SHP77 (cell line): Measurements from ENCODE around the gene DOK3.
"Not testable (repeated sequence)": the region's sequence is repeated elsewhere in the genome, so short reads cannot be mapped to it uniquely, and the experiment has no call there.

Experiments
- DNase-seq, 2 experiments: peaks; one replicate each; lab custom pipeline; 2025; lab: John Stamatoyannopoulos, UW

DOK3 gene

DNA sequence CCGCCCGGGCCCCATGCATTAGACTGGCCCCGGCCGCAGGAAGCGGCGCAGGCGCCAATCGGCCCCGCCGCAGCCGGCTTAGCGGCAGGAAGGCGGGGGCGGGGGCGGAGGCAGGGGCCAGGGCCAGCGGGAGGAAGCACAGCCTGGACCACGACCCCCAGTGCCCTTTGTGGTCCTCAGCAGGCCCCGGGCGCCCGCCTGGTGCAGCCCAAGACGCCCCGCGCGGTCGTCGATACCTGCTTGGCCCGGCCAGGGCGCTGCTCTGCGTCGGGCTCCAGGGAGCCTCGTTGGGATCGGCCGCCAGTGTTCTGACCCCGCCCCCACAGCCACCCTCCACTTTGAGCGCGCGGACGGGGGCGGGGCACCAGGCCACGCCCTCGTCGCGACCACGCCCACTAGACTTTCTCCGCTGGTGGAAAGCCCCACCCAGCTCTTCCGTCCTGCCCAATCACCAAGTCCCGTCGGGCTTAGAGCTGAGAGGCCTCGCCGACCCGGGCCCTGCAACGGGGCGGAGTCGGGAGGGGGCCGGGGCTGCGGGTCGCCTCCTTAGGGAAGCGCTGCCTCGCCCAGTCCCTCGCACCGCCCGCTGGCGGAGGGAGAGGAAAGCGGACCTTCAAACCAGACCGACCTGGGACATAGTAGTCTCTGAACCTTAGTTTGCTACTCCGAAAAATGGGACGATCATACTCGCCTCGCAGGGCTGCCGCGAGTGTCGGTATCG is 12.2 kb downstream of the DOK3 start, which contains the start of gene PDLIM7:
PDLIM7 (minus strand) TSS at position 313 of the 721 bp plus-strand sequence. CDS start 1,092 bp downstream, outside the sequence.
- DNase-seq, result peak; percentile 88 to 91

DNA sequence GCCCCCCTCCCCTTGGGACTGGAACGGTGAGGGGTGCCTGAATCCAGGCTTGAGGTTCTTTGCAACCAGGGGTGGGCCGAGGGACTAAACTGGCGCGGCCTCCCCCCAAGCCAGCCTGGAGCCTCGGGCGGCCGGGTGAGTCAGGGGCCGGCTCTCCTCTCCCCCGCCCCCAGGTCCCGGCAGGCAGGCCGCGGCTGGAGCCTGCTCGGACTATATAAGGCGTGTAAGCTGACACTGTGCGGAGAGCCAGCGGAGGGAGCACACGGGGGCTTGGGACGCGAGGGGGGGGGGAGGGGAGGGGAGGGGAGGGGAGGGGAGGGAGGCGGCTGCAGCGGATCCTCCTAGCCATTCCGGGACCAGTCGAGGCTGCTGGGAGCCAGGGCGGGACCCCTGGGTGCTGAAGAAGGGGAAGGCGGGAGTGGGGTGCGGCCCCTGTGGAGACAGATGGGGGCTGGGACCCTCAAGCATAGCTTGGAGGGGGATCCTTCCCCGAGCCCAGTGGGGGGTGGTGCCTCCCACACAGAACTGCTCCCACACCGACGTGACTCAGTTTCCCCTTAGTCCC is 12.8 kb downstream of the DOK3 start:
- DNase-seq, result peak; percentile 22 to 67

DNA sequence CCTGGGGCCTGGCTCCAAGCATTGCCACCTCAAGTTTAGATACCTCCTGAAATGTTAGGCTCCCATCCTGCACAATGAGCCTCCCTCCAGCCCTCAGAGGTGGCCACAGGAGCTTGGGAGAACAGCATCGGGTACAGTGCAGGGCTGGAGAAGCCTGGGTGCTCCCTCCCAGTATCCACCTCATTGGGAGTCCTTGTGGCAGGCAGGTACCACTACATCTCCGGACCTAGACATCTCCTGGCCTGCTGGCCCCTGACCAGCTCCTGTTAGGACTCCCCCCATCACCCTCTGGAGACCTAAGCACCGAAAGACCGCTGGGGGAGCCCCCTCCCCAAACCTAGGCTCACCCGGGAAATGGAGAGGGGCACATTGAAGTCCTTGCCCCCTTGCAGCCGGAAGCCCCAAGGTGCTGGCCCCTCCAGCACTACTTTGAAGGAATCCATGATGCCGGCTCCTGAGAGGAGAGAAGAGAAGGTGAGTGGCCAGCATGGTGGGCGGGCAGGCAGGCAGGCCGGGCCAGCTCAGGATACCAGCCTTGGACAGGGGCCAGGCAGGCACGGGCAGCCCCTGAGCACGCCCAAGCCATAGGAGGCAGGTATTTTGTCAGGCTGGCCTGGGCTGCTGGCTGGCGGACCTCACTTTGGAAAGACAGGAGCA is 13.4 kb downstream of the DOK3 start:
- peak in 1 of 2 experiments; percentile 26 for DNase-seq

DNA sequence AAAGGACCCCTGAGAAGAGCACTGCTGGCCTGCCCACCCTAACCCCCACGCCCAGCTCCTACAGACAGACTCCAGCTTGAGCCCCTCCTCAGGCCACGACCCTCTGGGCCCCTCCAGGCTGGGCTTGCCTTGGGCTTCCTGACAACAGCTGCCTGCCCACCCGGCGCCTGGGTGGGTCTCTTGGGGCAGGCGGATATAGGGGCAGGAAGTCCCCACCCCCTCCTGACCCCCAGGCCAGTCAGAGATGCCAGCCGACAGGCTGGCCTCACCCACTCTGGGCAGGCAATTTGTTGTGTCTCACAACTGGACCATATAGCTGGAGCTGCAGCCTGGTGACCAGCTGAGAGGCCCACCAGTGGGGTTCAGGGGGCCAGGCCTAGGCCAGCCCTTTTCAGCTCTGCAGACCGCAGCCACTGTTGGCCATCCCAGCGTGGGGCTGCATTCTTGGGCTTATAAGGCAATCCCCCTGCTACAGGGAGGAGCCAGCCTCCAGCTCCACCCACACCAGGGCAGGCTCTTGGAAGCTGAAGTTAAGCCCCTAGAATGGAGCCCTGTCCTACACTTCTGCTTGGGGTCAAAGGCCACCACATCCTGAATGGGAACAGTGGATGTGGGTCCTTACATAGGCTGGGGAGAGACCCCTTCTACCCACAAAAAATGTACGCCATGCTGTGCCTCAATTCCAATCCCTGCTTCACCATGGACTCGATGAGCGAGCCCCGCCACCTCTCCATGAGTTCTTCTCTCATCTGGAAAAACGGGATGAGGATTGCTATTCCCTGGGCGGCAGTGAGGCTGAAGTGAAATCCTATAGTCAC is 14.2 kb downstream of the DOK3 start:
- DNase-seq, result no peak

DNA sequence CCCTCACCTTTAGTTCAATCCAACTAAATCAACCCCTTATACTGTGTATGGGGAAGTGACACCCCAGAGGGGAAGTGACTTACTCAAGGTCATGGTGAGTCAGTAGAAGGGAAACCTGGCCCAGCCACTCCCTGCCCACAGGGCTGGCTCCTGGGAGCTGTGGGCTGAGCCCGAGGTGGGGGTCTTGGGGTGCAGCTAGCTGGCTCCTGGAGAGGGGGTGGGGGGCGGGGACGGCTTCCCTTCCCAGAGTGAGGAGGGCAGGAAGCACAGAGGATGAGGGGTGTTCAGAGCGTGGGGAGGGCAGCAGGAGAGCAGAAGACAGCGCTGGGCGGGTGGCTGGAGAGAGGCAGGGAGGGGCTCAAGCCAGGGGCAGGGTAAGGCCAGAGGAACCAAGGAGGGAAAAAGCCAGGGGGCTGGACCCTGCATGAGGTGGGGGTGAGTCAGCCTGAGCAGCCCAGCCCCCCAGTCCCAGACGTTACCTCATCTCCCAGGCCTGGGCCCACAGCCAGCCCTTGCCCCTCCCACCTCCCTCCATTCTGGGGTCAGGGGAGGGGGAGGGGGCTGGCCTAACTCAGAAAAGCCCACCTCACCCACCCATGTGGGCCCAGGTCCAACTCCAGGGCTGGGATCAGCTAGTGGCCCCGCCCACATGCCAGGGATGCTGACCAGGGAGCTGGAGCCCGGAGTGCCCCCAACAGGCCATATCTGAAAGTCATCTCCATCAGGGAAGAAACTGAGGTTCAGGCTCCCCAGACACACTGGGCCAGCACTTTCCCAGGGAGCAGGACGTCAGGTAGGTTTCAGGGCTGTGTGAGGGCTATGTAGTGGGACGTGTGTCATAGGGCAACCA is 15.1 kb downstream of the DOK3 start:
- no peak for DNase-seq

DNA sequence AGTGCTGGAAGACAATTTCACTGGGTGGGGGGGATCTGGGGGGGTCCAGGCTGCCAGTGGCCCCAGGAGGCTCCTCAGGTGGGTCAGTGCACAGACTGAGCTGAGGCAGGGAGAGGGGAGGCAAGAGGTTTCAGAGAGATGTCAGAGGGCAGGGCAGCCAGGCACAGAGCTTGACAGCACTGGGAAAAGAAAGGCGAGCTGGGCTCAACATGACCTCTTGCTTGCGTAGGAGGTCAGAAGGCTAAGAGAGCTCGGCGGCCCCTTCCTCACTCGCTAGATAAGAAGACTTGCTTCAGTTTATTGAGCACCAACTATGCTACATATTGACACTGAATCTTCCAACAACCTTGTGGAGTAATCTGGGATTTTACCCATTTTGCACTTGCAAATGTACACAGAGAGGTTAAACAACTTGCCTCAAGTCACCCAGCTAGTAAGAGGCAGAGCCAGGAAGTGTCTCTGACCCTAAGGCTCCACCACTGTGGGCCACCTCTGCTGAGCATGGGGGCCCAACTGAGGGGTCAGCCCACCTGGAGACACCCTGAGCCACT is 15.8 kb downstream of the DOK3 start:
- no peak for DNase-seq

DNA sequence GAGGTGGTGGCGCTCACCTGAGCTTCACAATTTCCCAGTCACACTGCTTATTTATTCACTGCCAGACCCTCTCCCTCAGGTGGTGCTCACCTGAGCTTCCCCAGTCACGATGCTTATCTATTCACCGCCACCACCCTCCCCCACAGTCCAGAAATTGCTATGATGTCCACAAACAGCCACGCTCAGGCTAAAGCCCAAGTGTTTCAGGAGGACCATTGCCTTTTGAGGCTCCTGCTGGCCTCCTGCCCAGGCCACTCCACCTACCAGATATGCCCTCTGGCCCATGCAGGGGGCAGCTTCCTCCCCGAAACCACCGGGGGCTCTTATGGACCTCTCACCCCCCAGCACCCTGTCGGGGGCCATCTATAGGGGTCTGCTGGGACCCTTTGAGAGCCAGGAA is 16.8 kb downstream of the DOK3 start:
- DNase-seq, result no peak

DNA sequence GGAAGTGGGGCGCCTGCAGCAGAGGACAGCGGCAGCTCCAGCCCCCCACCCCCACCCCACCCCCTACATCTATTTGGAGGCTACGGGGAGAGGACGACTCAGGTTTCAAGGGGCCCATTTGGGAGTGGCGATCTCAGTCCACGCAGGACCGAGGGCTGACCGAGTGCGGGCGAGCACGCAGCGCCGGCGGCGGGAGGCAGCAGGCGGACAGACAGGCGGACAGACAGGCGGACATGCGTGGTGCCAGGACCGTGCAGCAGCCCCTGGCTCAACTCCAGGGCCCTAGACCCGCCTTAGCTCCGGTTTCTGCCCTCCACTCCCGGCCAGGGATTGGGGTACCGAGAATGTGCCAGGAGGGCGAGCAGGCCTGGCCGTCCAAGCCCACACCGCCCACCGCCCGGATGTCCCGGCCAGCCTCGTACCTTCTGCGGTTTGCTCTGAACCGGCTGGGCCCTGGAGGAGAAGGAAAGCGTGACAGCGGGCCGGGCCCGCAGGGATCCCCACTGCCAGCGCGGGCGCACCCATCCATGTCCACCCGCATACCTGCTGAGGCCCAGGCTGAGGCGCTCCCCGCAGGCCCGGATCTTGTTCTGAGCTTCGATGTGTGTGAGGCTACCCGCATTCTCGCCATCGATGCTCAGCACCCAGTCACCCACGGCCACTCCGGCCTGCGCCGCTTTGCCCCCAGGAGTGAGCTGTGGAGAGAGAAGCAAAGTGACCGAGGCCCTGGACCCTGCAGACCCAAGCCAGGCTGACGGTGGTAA is 17.5 kb downstream of the DOK3 start:
- DNase-seq, result no peak

DNA sequence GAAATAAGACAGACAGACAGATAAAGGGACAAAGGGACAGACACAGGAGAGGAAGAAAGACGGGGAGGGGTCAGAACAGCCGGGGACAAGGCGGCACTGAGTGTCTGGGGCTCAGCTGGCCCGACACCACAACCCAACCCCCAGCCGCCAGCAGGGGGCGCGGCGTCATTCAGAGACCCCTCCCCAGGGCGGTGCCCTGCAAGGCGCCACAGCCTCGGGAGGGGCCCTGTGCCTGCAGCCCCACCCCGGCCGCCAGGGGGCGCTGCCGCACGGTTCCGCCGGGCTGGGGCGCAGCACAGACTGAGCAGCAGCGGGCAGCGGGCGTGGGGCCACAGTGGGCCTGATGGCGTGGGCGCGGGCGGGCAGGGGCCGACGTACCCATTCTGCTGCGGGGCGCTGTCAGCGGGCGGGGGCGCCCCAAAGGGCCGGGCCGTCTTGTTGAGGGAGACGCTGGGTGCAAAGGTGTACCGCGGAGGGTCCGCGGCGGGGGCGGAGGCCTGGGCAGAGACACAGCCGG is 18.1 kb downstream of the DOK3 start:
- peak; percentile 74 to 78 for DNase-seq

DNA sequence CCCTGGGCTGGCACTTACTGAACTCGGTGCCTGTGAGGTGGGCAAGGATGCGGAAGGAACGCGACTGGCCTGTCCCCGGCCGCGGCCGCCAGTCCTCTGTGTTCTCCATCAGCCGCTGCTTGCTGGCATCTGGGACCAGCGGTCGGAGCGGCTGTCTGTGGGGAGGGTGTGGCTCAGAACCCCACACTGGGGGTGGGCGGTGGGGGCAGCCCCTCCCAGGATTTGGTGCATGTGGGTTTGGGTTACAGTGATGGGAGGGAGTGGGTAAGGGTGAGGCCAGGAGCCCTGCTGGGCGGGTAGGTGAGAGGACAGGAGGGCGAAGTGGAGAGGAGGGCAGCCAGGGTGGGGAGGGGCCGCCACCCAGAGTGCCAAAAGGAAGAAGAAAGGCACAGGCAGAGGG is 18.6 kb downstream of the DOK3 start:
- DNase-seq, result no peak

DNA sequence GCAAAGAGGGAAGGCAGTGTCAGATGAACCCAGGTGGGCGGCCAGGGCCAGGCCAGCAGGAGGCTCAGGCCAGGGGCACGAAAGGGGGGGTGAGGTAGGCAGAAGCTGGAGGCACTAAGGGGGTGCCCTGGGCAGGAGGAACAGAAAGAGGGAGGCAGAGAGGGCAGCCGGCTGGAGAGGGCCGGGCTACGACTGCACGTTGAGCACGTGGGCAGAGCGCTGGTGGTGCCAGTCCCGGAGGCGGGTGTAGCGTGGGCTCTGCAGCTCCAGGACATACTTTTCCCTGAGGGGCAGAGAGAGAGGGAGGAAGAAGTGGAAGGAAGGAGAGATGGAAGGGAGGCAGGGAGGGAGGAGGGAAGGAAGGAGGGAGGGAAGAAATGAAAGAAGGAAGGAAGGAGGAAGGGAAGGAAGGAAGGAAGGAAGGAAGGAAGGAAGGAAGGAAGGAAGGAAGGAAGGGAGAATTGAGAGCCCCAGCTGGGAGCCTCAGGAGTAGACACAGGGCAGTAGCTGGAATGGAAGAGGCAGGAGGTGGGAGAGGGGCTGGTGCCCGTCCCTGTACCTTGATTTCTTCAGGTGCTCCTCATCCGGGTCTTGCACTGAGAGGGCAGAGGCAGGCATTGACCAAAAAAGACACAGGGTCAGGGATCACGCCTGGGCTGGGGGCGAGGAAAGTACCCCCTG is 19.2 kb downstream of the DOK3 start:
- no peak for DNase-seq

DNA sequence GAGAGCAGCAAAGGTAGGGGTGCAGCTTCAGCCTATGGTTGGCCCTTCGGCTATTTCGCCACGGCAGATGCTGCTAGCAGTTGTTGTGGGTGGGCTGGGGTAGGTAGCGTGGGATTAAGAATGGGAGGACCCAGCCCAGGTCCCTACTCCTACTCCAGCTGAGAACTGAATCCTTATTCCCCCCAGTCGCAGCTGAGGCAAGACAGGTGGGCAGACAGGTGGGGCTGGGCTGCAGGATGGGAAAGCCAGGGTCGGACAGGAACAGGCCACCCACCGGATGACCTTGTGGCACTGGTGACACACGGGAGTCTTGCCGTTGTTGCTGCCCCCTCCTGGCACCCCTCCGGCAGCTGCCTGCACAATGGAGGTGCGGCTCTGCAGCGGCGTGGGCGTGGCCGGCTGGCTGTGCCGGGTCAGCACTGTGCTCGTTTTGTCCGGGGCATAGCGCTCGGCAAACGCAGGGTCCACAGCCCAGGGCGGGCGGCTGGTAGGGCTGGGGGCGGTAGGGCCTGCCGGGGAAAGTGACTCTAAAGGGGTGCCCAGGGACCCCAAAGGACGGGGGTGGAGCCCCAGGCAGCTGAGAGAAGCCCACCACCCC is 20.4 kb downstream of the DOK3 start:
- DNase-seq, result no peak

DNA sequence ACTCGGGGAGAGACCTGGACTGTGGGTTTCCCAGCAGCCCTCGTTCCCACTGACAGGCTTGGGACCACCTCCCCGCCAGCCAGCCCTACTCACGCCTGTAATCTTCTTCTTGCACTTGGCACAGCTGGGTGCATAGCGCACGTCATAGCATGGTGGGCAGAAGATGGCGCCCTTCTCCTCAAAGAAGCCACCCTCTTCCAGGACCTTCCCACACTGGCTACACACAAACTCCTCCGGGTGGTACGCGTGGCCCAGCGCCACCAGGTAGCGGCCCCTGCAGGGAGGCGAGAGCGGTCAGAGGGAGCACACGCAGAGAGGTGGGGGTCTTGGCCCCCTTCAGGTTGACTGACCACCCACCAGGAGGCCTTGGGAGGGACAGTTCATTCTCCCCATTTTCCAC is 21.7 kb downstream of the DOK3 start:
- DNase-seq, result no peak

DNA sequence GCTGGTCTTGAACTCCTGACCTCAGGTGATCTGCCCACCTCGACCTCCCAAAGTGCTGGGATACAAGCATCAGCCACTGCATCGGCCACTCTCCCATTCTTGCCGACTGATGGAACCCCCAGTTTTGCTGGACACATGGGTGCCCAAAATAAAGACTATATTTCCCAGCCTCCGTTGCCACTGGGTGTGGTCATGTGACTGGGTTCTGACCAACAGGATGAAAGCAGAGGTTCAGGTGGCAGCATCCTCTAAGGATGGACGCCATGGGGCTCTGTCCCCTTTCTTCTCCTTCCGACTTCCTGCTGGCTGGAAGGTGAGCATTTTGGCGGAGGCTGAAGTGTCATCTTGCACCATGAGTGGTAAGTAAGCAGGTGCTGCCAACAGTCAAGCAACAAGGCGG is 22.5 kb downstream of the DOK3 start:
- DNase-seq, result no peak

DNA sequence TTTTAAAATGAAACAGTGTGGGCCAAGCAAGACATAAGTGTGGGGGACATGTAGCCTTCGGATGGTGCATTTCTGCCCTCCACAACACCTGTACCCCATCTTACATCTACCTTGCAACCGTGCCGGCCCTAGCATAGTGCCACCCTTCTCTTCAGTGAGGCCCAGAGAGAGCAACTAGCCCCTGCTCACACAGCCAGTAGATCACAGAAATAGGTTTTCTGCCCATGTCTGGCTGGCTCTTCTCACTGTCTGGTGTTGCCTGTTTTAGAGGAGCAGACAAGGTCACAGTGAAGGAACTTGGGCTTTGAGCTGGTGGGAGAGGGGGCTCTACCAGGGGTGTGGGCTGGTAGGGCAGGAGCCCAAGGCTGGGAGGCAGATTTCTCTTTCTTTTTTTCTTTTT is 23.4 kb downstream of the DOK3 start:
- DNase-seq, result no peak

DNA sequence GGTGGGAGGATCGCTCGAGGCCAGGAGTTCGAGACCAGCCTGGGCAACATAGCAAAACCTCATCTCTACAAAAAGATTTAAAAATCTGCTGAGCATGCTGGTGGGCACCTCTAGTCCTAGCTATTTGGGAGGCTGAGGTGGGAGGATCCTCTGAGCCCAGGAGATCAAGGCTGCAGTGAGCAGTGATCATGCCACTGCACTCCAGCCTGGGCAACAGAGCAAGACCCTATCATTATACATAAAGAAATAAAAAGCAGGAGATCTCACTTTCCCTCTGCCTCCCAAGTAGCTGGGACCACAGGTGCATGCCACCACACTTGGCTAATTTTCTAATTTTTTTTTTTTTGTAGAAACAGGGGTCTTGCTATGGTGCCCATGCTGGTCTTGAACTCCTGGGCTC is 23.9 kb downstream of the DOK3 start:
- DNase-seq, result not testable (repeated sequence)

DNA sequence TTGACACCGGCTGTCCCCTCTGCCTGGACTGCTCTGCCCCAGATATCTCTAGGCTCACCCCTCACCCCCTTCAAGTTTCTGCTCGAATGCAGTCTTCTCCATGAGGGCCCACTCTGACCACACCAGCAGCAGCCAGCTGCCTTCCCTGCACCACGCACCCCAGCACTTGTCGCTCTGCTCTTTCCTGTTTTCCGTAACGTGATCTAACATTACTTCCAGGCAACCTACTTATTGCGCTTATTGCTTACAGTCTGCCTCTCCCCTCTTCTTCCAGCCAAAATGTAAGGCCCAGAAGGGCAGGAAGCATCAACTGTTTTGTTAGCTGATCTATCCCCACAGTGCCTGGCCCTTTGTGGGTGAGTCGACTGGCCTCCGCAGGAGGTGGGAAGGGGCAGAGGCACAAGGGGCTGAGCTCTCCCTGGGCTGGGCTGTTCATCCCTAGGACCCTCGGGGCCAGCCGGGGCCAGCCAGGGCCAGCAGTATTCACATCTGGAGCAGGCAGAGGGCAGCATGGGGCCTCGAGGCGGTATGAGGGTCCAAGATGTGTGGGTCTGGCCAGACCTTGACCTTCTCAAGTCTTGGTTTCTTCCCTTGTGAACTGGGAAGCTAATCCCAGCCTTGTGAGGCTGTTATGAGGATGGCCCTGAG is 24.6 kb downstream of the DOK3 start:
- no peak for DNase-seq

DNA sequence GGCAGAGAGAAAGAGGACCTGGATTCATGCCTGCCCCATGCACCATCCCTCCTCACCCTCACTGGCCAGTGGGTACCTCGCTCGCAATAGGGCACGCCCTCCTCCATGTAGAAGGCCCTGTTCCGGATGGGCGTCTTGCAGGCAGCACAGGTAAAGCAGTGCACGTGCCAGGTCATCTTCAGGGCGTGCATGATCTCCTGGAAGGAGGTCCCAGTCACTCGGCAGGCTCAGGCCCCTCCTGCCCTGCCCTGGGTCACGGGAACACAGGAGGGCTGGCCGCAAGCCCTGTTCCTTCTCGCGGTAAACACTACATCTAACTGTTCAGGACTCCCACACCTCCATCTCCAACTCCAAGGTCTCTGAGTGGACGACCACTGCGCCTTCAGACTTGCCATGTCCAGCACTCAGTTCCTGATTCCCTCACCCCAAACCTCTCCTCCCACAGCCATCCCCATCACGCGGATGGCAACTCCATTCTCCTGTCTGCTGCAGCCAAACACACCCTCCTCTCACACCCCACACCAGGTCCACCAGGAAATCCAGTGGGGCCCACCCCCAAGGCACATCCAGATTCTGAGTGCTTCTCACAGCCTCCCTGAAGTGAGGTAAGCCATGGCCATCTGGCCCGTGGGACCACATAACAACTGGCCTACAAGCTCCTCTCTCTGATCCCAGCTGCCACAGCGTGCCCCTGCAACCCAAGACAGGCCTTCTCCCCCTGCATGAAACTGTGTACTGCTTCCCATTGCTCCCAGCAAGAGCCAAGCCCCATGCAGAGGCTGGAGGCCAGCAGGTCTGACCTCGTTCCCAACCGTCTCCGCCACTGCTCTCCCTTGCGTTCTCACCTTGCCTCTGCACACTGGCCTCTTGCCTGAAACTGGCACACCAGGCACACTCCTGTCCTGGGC is 25.4 kb downstream of the DOK3 start:
- DNase-seq, result no peak
